GM19397 (cell line): ENCODE measurements around the gene OSER1.

ENCODE experiments used
- ATAC-seq: cut with Tn5 transposase; IDR thresholded peaks from one replicate; pipeline ENCODE4 v1.9.1; 2021; ENCODE audit warnings: mild to moderate bottlenecking, moderate library complexity; ENCODE audit not compliant: unreplicated experiment

Gene OSER1

DNA sequence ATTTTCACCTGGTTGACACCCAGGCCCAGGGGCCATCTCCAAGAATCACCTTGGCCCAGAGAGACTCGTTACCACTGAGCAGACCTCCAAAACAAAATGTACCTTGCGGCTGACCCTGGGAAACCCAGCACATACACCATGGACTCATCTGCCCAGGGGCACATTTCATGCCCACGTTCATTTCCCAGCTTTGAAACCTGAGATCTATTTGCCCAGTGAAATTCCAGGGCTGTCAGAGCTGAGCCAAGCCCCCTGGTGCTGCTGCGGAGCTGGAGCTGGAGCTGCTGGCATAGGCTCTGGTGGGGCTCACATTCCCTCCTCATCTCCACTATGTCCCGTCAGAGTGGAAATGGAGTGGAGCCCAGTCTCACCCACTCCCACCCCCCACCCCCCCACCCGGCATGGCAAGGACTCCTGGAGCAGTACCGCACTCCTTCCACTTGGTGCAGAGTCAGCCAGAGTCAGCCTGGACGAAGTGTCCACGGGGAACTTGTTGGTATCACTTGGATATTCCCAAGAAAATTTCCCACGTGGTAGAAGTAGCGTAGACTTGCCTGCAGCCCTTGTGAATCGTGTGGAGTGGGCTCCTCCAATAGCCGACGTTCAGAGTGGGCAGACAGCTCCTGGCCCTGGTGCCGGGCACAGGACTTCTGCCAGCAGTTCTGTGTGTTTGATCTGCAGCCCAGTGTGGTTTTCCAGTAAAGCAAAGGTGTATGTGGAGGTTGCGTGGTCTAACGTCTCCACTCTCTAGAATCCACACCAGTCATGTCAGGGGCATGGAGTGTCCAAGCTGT, 18.1 kb upstream of the OSER1 start:
- no peak for ATAC-seq

DNA sequence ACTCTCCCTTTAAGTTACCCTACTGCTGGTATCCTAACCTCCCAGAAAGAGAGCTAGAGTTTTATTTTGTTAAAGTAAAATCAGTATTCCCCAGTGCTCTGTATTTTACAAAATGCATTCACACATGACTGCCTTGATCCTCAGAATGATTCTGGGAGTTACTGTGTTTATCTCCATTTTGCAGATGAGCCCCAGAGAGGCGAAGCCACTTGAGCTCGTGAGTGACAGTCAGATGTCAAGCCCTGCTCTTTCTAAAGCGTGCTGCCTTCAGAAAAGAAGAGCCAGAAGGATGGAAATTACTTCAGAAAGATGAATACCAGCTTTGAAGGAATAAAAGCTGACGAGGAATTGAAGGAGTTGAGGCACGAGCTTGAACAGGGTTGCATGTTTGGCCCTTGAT, 14.1 kb upstream of the OSER1 start:
- no peak for ATAC-seq

DNA sequence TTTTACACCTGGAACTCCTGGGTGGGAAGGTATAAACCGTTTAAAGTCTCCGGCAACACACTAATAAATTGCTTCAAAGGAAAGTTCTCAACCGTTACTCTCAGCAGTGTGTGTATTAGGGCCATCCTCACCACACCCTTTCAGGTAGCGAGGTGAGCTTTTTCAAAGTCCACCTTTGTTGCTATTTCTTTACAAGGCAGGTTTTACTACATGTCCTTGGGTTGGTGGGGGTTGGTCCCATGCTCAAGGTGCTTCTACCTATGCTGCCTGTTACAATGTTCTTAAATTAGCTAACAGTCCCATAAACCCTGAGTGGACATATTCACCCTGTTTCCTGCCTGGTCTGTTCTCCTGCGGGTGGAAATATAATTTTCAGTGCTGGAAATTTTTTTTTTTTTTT, 13.2 kb upstream of the OSER1 start:
- no peak for ATAC-seq

DNA sequence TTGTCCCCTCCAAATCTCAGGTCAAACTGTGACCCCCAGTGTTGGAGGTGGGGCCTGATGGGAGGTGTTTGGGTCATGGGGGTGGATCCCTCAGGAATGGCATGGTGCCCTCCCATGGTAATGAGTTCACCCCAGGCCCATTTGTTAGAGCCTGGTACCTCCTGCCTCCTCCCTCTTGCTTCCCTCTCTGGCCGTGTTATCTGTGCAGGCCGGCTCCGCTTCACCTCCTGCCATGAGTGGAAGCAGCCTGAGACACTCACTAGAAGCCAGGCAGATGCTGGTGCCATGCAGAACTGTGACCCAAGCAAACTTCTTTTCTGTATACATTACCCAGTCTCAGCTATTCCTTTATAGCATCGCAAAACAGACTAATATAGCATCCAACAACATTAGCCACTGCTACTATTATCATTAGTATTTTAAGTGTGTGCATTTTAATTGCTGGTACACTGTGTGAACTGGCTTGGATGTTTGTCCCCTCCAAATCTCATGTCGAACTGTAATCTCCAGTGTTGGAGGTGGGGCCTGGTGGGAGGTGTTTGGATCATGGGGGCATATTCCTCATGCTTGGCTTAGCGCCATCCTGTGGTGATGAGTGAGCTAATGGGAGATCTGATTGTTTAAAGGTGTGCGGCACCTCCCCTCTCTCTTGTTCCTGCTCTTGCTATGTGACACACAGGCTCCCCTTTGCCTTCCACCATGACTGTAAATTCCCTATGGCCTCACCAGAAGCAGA, 12.2 kb upstream of the OSER1 start:
- no peak for ATAC-seq

DNA sequence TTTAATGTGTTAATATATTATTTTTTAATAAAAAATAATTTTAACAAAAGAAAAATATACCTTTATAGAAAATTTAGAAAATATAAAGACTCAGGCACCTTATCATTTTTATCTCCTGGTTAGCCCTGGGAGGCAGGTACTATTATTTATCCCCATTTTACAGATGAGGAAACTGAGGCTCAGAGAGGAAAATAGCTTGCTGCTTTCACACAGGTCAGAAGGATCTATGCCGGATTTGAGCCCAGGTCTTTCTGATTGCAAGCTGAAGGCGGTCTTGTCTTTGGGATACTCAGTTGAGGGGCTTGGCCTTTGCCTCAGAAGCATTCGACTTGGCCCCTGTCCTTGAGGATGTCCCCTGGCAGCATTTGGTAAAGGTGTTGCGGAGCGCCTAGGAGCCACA, 11.5 kb upstream of the OSER1 start:
- no peak for ATAC-seq

DNA sequence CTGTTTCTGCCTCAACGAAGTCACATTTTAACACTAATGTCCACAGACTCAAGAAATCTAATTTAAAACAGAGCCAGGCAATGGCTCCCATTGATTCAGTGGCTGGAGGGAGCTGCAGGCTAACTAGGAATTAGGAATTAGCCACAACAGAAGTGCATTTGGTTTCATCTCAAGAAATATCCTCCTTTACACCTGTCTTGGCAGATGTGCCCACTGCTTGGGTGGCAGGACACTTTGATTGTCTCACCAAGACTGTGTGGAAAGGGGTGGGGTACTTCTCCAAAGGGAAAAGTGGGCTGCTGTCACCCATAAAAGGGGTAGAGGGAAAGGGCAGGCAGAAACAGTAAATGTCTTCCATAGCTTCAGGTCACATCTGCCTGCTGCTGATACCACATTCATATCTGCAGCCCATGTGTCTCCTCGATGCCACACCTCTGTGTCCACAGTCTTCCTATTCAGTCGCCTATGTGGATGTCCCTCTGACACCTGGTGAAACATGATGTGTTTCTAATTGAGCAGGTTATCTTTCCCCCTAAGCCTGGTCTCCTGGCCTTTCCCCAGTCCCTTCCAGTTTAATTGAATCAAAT, 10.9 kb upstream of the OSER1 start:
- ATAC-seq = no peak

DNA sequence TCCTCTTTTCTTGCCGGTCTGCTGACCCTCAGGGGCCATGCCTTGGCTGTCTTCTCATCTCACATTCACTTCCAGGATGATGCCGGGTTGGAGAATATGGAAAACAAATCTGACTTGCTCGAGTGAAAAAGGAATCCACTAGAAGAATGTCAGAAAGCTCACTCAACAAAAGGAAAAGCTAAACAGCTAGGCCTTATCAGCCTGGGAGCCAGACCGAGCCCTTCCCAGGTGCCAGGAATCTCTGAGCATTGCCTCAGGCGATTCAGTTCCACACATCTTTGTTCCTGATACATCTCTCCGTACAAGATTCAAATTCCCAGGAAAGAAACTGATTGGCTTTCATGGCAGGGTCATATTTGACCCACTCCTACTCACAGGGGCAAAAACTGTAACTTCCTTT, 9.2 kb upstream of the OSER1 start:
- no peak for ATAC-seq

DNA sequence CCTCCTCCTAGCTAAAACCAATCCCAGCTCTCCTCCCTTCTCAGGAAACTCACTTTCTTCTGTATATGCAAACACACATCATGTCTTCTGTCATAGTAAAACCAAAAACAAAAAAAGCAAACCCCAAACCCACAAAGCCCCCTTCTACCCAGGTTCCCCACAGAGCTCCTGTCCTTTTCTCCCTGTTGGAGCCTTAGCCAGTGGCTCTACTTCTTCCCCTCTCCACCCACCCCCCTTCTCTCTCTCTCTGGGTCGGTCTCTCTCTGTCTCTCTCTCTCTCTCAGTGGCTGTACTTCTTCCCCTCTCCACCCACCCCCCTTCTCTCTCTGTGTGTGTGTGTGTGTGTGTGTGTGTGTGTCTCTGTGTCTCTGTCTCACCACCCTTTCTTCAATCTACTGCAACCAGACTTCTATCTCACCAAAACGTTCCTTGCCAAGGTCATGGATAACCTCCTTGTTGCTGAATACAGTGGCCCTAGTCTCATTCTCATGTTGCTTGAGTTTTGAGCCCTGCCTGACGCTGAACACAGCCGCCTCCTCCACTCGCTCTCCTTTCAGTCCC, 8.7 kb upstream of the OSER1 start:
- no peak for ATAC-seq

DNA sequence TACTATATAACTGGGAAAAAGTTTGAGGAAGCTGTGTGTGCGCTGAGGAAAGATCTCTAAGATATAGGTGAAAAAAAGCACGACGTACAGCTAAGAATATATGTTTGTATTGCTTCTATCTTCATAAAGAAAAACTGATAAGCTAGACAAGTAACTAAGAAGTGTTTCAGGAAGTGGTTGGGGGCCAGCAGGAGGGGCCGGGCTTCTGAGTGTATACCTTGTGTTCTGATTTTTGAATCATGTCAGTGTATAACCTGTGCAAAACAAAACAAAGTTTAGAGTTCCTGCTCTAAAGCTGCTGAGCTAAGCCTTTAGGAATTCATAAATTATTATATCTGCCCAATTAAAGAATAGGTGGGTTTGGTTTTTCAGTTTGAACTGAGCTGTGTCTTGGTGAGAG, 7.9 kb upstream of the OSER1 start:
- ATAC-seq = no peak

DNA sequence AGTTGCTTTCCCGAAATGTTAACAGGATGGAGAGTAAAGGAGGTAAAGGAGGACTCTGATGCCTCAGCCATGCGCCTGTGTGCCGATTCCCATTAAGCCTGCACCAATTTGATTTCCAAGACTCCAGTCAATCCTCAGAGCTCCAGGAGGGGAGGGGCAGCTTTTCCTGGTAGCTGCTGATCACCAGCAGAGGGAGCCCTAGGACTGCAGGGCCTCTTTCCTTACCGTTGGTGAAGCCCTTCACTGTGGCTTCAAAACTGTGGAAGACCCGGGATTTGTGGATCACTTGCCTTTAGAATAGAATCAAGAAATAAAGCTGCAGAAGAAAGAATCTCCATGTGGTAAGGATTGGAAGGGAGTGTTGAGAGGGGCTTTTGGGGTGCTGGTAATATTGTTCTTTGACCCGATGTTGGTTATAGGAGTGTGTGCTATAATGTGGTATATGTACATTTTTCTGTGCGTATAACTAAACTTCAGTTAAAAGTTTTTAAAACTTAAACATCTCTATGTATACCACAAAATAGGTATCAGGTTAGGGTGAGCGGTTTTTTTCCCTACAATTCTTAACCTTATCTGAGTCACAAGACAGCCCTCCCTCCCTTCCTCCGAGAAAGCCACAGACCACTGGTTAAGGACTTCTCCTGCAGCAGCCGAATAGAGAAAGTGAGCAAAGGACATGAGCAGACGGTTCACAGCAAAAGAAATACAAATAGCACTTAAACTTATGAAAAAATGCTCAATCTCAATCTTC, 6.9 kb upstream of the OSER1 start:
- ATAC-seq = no peak

DNA sequence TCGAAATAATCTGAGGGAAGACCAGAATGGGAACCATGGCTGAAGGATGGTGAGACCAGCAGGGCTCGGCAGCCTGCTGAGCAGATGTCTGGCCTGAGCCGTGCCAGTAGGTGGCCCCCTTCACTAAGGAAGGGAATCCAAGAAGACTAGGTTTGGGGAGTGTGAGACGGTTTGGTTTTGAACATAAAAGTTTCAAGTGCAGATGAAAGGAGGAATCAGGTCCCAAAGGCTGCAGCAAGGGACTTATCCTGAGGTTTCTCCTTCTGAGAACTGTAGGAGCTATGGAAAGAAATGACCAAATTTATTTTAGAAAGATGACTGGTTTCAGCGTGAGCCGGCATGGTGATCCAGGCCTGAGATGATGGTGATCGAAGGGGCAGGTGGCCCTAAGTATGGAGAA, 4.6 kb upstream of the OSER1 start:
- ATAC-seq = no peak

DNA sequence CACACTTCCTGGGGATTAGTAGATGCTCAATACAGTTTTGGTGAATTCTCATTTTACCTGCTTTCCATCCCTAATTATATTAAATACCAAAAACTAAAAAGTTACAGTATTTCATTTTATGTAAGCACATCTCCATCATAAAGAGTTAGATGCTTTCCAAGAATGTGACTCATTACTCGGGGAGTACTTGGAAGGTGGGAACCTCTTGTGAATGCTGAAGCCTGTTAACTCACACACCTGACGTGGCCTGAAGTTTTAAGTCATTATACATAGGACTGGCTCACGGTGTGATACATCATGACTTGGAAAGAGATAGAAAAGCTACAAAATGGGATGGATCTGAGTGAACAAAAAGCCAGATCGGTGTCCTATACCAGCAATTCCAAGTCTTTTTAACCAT, 2.2 kb upstream of the OSER1 start:
- ATAC-seq = no peak

DNA sequence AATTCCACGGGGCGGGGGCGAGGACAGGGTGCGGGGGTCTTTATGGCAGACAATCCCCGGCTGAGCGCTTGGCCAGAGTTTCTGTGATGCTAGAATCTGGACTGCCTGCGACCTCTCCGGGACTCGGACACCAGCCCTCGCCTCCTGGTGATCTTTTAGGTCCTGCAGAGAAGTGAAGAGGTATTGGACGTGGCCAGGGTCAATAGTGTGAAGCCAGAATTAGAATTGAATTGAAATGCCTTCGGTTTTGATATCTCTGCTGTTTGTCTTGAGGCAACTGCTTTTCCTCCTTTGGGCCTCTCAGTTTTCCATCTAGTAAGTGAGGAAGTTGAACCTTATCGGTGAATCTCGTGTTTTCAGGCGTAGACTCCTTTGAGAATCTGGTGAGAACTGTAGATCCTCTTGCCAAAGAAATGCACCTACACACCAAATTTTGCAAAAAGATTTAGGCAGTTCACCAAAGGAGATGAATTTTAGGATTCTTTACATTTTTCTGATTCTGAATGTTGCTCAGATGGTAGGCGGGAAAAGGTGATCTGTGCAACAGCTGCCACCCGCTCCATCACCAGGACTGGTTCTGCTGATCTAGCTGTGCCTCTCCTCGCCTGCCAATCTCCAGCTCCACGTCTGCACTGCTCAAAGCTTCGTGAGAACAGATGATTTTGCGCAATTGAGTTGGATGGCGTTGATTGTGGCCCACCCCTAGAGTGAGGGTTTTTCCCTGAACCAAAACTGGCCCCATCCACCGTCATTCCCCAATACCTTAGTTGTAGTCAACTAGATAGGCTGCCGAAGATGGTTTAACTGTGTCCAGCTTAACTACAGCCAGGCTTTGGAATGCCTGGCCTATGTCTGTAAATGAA, 837 bp upstream of the OSER1 start:
- no peak for ATAC-seq

DNA sequence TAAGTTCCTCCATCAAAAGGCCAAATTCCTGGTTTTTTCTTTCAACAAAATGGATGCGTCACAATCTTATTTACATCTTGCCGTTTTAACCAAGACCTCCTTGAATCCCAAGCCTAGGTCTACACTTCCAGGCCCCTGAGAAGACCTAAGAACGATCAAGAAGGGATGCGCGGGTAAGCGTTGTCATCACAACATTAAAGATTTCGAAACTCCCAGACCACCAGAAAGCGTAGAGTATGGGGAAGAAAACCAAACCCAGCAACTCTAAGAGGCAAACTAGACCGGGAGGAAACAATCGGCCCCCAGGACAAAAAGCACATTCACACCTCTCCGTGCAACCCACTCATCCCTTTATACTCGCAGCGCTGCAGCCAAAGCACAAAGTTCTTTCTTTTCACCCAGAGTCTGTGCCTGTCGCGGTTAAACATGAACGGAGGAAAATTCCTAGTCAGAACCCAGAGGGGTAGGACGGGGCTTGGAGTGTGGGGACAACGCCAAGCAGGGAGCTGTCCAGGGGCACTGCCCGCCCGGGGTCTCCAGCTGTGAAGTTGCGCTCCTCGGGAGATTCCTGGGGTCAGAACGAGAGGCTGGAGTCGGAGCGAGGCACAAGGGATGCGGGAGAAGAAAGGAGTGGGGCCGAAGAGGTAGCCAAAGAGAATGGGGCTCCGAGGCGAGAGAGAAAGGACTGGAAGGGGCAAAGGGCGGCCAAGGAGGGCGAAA, 725 bp downstream of the OSER1 start:
- ATAC-seq = no peak

DNA sequence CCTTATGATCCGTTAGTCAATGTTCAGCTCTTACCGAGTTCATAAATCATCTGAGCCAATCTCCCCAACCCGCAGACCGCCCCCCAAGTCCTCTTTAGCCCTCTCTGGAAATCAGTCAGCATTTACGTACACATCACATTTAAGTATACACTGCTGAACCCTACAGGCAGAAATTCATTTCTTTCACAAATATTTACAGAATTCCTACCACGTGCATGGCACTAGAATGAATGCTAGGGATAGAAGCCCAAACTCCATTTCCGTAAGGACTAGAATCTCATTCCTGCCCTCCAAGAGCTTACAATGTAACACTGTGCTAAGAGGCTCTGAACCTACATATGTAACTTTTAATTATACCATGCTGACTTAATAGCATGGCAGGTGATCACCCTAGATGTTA, 1.8 kb downstream of the OSER1 start:
- no peak for ATAC-seq

DNA sequence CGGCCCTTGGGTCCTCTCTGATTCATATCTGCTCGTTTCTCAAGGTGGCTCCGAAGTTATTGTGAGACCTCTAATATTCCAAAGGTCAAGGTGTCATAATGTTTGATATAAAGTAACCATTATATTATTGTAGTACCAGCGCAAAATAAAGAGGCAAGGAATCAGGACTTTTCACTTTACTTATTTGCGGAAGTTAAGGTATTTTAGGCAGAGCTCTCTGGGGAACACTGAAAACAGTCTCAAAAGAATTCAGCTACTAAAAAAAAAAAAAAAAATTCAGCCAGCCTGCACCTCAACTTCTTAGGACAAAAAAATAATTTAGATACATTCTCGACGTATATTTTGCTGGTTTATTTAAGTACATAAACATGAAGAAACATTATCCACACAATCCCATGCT, 2.4 kb downstream of the OSER1 start:
- no peak for ATAC-seq

DNA sequence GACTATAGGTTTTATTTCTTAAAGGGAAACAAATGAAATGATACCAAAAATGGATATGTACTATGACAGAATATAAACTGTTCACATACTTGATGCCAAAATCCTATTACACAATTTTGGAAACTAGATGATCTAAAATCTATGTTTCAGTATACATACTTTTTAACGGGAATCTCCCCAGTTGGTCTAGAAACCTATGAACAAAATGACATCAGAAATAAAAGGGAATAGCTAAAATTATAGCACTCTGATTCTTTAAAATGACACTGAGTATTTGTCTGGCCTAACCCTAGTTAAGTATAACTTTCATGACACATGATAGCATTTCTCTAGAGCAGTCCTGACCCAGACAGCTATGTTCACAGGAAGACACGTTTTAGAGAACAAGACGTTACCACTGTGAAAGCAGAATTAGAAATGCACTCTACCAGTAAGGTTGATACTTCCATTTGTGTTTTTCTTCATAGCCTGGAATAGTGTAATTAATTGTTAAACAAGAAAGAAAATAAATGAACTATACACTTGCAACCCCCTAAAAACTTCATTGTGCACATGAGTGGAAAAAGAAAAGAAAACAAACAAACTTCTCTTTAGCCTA, 3.3 kb downstream of the OSER1 start:
- ATAC-seq = no peak

DNA sequence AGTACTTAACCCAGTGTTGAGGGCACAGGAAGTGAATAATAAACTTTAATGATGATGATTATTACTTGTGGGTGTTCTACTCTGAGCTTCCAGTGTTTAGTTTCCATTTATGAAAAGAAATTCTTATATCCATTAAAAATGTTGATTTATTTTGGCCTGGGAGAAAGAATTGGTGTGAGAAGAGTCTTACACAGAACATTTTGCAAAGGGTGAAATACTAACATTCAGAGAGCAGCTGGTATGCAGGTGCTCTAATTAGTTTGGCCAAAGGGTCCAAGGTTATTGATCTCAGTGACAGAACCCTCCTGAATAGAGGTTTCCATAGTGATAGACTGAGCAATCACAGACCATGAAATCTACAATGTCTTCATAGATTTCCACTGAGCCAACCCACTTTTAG, 4.4 kb downstream of the OSER1 start:
- no peak for ATAC-seq

DNA sequence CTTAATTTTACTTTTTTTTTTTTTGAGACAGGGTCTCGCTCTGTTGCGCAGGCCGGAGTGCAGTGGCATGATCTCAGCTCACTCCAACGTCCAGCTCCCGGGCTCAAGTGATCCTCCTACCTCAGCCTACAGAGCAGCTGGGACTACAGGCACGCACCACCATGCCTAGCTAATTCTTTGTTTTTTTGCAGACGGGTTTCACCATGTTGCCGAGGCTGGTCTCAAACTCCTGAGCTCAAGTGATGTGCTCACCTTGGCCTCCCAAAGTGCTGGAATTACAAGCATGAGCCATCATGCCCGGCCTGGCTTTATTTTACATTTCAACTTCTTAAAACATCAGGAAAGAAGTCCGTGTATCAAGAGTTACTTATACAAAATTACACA, 5.7 kb downstream of the OSER1 start:
- no peak for ATAC-seq
